ENCODE measurements around the gene CALY. TPM values are rescaled to one million over a fixed set of nuclear protein-coding genes. Genes with fewer than 3 reads are reported as not detected.

Gene CALY
- total RNA-seq, 1 experiment from 2014 or later = not detected

- Histone ChIP-seq H3F3A (ENCODE audit: low read length, unreplicated experiment) (peaks cover 4% of the 10 kb centered on the region), H3K27me3 (ENCODE audit: low read length) (no peaks in the 10 kb centered on the region), H2AFZ (ENCODE audit: low read length) (no peak overlapping the region), H4K20me1 (ENCODE audit: low read length) (no peaks in the 10 kb centered on the region), H3K36me3 (ENCODE audit: low read depth, low read length) (no peaks in the 10 kb centered on the region; the same call in 1 of the 2 replicates), H3K4me3 (ENCODE audit: low read length) (peak overlapping the region; percentile 82), H3K9me2 (replicated peaks; ENCODE audit: low read length) (no peaks in the 10 kb centered on the region), H3K9ac (ENCODE audit: low read length) (peak overlapping the region; percentile 96), H3K9me3 (ENCODE audit: low read length) (no peaks in the 10 kb centered on the region), H3K4me2 (ENCODE audit: low read length) (peak overlapping the region; percentile 97), H3K27ac (ENCODE audit: low read length) (peak overlapping the region; percentile 93), H3K79me2 (ENCODE audit: low read length) (peaks cover 32% of the 10 kb centered on the region), H3K4me1 (ENCODE audit: insufficient read depth, low read length) (peaks cover 49% of the 10 kb centered on the region)
- ATAC-seq (peak; percentile 10), DNase-seq (peak; percentile 77)
- ChIA-PET CTCF (no interaction called here), POLR2A (ENCODE audit: unreplicated experiment) (interaction anchor here (0.6 kb wide), 1 partner anchor 18 kb away, joined by 3 read pairs; no protein-coding TSS in a partner anchor)
- TF ChIP-seq EZH2 (IDR thresholded peaks at IDR 0.05; ENCODE audit: low read length, unreplicated experiment) (no peak), CTCF (conservative IDR thresholded peaks at IDR 0.05; ENCODE audit: low read depth, low read length) (no peak), EZH2phosphoT487 (IDR thresholded peaks at IDR 0.05; ENCODE audit: borderline replicate concordance, low read length) (no peak)
- BruUV-seq (replicated peaks) = no TSS peak
- intact Hi-C loops (cut with micrococcal nuclease) = no loop called here
Measured at GRCh38 chr10:133274751-133275683, 61.7 kb downstream of the CALY start.

Small RNAs within 50 kb of the gene (microRNA-seq; reads per million reads assigned to microRNA genes)
- 4.3 reads per million, percentile 18 among the genes with 10 or more reads in this experiment for gene MIR3944 (ENCODE audit: unreplicated experiment)

Other genes starting within 250 kb of the CALY start
- not detected in 2 replicates for gene ADGRA1, start 249.0 kb downstream of the CALY start, total RNA-seq (2014; rRNA removed)
- gene KNDC1, start 176.7 kb downstream of the CALY start, total RNA-seq (2014; rRNA removed) = not detected in 2 replicates
- gene UTF1, start 106.7 kb downstream of the CALY start, total RNA-seq (2014; rRNA removed) = not detected in 2 replicates
- not detected in 2 replicates for gene VENTX, start 99.0 kb downstream of the CALY start, total RNA-seq (2014; rRNA removed)
- gene ADAM8, start 60.0 kb downstream of the CALY start, total RNA-seq (2014; rRNA removed) = 113 and 147 TPM in 2 replicates
- 72.9 and 84.4 TPM in 2 replicates for gene TUBGCP2, start 28.0 kb downstream of the CALY start, total RNA-seq (2014; rRNA removed)
- 78.4 and 84.3 TPM in 2 replicates for gene ZNF511, start 28.0 kb downstream of the CALY start, total RNA-seq (2014; rRNA removed)
- gene PRAP1, start 10.5 kb upstream of the CALY start, total RNA-seq (2014; rRNA removed) = not detected in 2 replicates
- 33.3 and 40.0 TPM in 2 replicates for gene FUOM, start 21.1 kb upstream of the CALY start, total RNA-seq (2014; rRNA removed)
- gene ECHS1, start 36.5 kb upstream of the CALY start, total RNA-seq (2014; rRNA removed) = 114 and 120 TPM in 2 replicates
- 3.7 and 4.1 TPM in 2 replicates for gene PAOX, start 42.4 kb upstream of the CALY start, total RNA-seq (2014; rRNA removed)
- 38.8 and 39.4 TPM in 2 replicates for gene MTG1, start 57.3 kb upstream of the CALY start, total RNA-seq (2014; rRNA removed)
- not detected in 2 replicates for gene SPRN, start 87.7 kb upstream of the CALY start, total RNA-seq (2014; rRNA removed)
- gene SCART1, start 117.0 kb upstream of the CALY start, total RNA-seq (2014; rRNA removed) = 2.4 and 5.1 TPM in 2 replicates
- gene CYP2E1, start 190.5 kb upstream of the CALY start, total RNA-seq (2014; rRNA removed) = 3.3 and 4.2 TPM in 2 replicates
- gene SYCE1, start 228.7 kb upstream of the CALY start, total RNA-seq (2014; rRNA removed) = not detected in 2 replicates

Measured in PC-3 (cell line).